T-helper 1 cell treated with Interleukin-12 subunit alpha and Interleukin-12 subunit beta and Interleukin-4 antibody, amounts not matched to agents 30 ng/mL and 1 ng/mL, for 36 hours (primary cell): ENCODE measurements around the gene KIF23. TPM values are rescaled to one million over a fixed set of nuclear protein-coding genes. Genes with fewer than 3 reads are reported as not detected.

Experiments
- intact Hi-C: fragments of 100-400 bp; cut with micrococcal nuclease; formaldehyde crosslinking; loops from one replicate; pipeline ENCODE4 v1.15.1; 2024
- total RNA-seq: library from RNA; stranded (reverse); gene quantifications from 2 replicates; pipeline ENCODE4 v1.2.3, GENCODE V29; 2022

The KIF23 gene
- total RNA-seq, 1 donor from 2014 or later = 47.2 TPM

DNA sequence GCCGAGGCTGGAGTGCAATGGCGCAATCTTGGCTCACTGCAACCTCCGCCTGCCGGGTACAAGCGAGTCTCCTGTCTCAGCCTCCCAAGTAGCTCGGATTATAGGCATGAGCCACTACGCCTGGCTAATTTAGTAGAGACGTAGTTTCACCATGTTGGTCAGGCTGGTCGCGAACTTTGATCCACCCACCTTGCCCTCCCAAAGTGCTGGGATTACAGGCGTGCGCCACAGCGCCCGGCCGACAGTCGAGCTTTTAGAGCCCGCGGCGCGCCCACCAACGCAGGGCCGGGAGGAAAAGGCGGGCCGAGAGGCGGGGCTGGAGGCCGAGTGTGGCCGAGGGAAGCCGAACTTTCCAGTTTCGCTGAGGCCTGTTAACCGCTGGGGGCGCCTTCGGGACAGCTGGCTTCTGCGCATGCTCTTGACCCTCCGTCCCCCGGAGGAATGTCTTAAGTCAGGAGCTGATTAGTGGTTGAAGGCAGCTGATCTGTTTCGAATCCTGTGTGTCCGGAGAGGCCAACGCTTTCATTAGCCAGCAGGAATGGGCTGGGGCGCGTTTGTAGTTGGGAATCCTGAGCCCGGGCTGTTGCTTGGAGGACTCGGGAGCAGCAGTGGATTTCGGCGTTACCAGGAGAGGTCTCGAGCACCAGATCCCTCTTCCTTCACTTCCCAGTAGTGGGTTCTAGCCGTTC is 48.5 kb downstream of the KIF23 start:
- intact Hi-C loops = loop anchor here (1.0 to 2.0 kb wide), 2 partner anchors 10 to 404 kb away; partner anchors contain the start of gene RPLP1

DNA sequence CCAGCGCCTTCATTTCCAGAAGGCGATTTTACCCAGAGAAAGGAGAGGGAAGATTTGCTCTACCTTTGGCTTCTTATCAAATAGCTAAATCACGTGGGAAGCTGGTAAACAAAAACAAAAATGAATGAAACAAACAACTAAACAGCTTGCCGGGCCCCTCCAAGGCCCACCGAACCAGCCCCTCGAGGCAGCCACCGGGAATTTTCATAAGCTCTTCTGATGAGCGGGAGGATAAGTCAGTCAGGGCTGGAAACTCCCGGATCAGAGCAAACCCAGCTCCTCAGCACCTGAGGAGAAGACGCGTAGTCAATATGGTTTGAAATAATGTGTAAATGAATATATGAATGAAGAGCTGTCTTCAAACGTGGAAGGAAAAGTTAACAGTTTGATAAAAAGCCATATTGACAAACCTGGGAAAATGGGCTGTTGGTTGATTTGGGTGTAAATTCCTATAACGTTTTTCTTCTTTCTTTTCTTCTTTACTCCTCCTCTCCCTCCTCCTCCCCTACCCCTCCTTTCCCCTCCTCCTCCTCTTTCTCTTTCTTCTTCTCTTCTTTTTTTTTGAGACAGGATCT is 49.1 kb downstream of the KIF23 start:
- intact Hi-C loops = loop anchor here (2.0 kb wide), 1 partner anchor 404 kb away; no protein-coding TSS in a partner anchor

DNA sequence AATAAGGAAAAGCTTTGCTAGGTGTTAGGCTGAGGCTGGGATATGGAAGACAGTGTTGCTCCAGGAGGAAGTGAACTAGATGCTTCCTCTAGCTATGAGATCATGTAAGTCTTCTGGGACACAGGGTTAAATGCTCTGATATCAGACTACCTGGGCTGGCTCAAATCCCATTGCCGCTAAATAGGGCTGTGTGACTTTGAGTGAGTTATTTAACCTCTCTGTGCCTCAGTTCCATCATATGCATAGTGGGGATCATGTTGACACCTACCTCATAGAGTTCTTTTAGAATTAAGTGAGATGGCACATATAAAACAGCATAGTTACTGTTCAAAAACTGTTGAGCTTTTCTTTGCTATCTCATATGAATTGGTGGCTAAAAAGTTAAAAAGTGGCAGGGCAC is 51.1 kb downstream of the KIF23 start:
- intact Hi-C loops = loop anchor here (5.0 kb wide), 2 partner anchors 557 to 837 kb away; no protein-coding TSS in a partner anchor

- intact Hi-C loops = loop anchor here (1.0 to 5.0 kb wide), 3 partner anchors 52 to 836 kb away; partner anchors contain the start of gene KIF23
Observed at GRCh38 chr15:69466733-69467132, 52.6 kb downstream of the KIF23 start.

DNA sequence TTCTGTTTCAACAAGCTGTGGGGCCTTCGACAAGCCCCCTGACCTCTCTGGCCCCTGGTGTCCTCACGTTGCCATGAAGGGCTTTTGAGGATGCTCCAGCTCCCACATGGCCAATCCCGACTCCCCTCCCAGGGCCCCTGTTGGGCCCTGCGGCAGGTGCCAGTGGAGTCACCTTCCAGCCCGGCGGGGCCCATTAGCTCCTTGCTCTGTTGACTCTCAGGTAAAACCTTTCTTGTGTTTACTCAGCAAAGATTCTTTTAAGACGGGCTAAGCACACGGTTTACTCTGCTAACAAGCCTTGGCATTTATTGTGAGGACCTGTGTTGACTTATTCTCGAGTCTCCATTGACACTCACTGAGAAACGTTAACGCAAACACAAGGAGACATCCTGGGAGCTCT is 53.5 kb downstream of the KIF23 start:
- intact Hi-C loops = loop anchor here (1.0 to 5.0 kb wide), 10 partner anchors 15 to 1041 kb away; partner anchors contain the start of genes GLCE and RPLP1

GRCh38 chr15:69468241-69469121 is 54.3 kb downstream of the KIF23 start:
- intact Hi-C loops = loop anchor here (1.0 to 5.0 kb wide), 10 partner anchors 16 to 1040 kb away; partner anchors contain the start of genes GLCE and RPLP1

- intact Hi-C loops = loop anchor here (2.0 to 10.0 kb wide), 6 partner anchors 285 to 1255 kb away; partner anchors contain the start of gene GLCE
Observed at GRCh38 chr15:69469467-69470201, 55.5 kb downstream of the KIF23 start.

DNA sequence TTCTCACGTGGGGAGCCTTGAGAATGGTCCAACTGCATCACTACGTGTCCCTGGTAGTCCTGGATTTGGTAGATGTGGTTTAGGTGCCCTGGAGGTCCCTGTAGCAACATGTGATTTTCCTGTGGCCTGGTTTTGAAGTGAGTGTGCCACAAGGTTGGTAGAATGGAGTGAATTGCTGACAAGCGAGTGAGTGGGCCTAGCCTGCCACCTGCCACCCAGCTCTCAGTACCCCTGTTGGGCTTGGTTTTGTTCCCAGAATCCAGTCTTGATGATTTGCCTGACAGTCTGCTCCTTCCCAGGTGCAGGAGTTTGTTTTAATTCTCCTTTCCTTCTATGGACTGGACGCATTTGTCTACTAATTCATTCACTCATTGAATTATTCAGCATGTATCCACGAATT is 57.9 kb downstream of the KIF23 start:
- intact Hi-C loops = loop anchor here (10.0 kb wide), 1 partner anchor 1253 kb away; no protein-coding TSS in a partner anchor

GRCh38 chr15:69472562-69472961 is 58.4 kb downstream of the KIF23 start:
- intact Hi-C loops = loop anchor here (10.0 kb wide), 1 partner anchor 1252 kb away; no protein-coding TSS in a partner anchor

GRCh38 chr15:69474291-69474690 is 60.1 kb downstream of the KIF23 start:
- intact Hi-C loops = loop anchor here (2.0 to 10.0 kb wide), 2 partner anchors 1251 to 1339 kb away; no protein-coding TSS in a partner anchor

DNA sequence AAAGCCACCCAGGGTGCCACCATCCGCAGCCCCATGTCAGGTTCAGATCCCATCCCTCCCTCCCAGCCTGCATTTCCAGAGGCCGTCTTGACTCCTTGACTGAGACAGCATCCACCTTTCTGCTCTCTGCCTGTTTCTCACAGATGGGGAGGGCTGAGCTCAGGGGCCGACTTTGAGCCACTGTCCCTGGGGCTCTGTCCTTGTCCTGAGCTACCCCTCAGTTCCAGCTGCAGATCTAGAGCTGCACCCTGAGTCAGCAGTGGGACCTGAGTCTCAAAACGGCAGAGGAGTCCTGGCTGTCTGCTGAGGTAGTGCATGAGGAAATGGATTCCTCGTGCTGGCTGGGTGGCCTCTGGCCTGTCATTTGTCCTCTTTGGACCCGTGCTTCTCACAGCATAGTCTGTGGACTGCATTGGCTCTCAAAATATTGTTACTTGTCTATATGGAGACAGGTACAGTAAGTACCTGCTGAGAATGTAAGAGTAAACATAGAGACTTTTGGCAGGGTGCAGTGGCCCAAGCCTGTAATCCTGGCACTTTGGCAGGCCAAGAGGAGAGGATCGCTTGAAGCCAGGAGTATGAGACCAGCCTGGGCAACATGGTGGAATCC is 60.8 kb downstream of the KIF23 start:
- intact Hi-C loops = loop anchor here (1.0 to 10.0 kb wide), 7 partner anchors 102 to 1967 kb away; no protein-coding TSS in a partner anchor

DNA sequence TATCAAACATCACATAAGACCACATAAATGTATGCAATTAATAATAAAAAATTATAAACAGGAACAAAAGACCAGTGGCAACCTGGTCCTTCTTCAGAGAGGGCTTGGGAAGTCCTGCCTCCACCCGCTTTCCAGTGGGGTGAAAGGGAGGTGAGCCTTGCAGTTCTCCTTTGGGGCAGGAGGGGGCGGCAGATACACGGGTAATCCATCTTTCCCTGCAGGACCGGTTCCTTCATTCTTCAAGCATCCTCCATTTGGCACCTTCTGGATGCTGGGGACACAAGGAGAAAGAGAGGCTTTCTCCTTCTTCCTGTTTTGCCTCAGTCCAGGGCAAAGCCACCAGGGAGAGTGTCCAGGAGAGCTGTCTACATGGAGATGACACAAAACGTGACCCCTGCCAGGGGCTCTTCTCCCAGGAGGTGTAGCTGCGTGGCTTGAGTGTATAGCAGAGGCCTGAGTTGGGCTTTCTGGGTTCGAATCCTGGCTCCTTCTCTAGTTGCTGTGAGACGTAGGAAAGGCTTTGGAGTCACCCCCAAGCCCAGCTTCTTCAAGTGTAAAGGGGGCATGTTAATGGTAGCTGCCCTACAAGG is 61.7 kb downstream of the KIF23 start:
- intact Hi-C loops = loop anchor here (1.0 to 10.0 kb wide), 8 partner anchors 101 to 1966 kb away; no protein-coding TSS in a partner anchor

DNA sequence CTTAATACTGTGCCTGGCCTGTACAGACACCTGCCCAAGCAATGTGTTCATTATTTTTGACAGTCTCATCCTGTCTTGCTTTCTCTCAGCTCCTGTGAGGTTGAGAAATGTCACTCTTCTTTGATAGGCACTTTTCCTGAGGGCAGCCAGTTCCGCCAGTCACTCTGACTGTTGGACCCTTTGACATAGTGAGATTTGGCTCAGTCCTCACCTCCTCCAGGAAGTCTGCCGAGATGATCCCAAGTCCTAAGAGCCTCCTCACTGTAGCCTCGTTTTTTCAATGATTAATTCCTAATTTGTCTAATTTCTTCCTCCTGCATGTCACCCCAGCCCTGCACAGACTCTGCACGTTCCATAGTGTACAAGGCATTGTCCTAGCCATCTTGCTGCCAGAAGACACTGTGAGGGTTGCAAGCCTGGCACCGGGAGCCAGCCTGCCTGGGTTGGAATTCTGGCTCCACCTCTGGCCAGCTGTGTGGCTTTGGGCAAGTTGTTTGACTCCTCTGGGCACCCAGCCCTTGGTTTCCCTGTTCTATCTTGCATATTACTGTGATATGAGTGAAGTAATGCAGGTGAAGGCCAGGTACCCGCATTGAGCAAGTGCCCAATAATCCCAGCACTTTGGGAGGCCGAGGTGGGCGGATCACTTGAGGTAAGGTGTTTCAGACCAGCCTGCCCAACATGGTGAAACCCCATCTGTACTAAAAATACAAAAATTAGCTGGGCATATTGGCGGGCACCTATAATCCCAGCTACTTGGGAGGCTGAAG is 62.7 kb downstream of the KIF23 start:
- intact Hi-C loops = loop anchor here (1.0 to 10.0 kb wide), 5 partner anchors 100 to 1965 kb away; no protein-coding TSS in a partner anchor

GRCh38 chr15:69478259-69478781 is 64.2 kb downstream of the KIF23 start:
- intact Hi-C loops = loop anchor here (1.0 to 10.0 kb wide), 5 partner anchors 99 to 1964 kb away; no protein-coding TSS in a partner anchor

DNA sequence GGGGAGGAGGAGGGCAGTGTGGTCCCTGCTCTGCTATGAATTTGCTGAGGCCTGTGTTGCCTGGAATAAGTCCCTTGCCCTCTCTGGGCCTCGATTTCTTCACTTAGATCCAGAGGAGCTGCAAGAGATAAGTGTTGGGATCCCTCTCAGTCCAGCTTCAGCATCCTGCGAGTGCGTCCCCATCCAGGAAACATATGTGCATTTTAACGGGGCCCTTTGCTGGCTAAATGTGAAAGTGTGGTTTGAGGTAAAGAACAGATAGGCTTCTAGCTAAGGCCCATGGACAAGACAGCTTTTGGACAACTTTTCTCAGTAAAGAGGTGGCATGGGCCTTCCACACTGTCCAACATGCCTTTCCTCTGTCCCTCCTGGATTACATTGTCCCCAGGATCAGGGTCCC is 64.9 kb downstream of the KIF23 start:
- intact Hi-C loops = loop anchor here (5.0 to 10.0 kb wide), 4 partner anchors 98 to 1963 kb away; no protein-coding TSS in a partner anchor

GRCh38 chr15:69479971-69480370 is 65.8 kb downstream of the KIF23 start:
- intact Hi-C loops = loop anchor here (5.0 to 10.0 kb wide), 4 partner anchors 97 to 1962 kb away; no protein-coding TSS in a partner anchor

GRCh38 chr15:69480932-69481331 is 66.8 kb downstream of the KIF23 start:
- intact Hi-C loops = no loop called here

GRCh38 chr15:69482686-69483256 is 68.6 kb downstream of the KIF23 start:
- intact Hi-C loops = no loop called here
